Measurements from ENCODE around the gene CFD.
"Not testable (repeated sequence)": the region's sequence is repeated elsewhere in the genome, so short reads cannot be mapped to it uniquely, and the experiment has no call there.

Gene CFD

GRCh38 chr19:816500-816857 is 43.0 kb upstream of the CFD start:
- POLR2A ChIA-PET: no interaction called here
- CTCF ChIA-PET: no interaction called here

DNA sequence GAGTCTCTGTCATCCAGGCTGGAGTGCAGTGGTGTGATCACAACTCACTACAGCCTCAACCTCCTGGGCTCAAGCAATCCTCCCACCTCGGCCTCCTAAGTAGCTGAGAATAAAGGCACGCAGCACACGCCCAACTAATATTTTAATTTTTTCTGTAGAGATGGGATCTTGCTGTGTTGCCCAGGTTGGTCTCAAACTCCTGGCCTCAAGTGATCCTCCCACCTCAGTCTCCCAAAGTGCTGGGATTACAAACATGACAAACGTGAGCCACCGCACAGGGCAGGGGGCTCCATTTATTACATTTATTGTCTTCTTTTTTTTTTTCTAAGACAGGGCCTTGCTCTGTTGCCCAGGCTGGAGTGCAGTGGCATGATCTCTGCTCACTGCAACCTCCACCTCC is 39.3 kb upstream of the CFD start:
- CTCF ChIA-PET; DNase-seq (ENCODE audit: low read depth, low spot score); H3K4me3 ChIP-seq (ENCODE audit: low read depth, low read length): not testable (repeated sequence)
- POLR2A ChIA-PET: interaction anchor here (1.2 kb wide), 1 partner anchor 23 kb away, joined by 4 read pairs; no protein-coding TSS in a partner anchor

More at GRCh38 chr19:816500-816857, 43.0 kb upstream of the CFD start:
- no peak overlapping the region for H3K4me3 ChIP-seq (ENCODE audit: low read depth, low read length)
- TF ChIP-seq, protein P1, sequence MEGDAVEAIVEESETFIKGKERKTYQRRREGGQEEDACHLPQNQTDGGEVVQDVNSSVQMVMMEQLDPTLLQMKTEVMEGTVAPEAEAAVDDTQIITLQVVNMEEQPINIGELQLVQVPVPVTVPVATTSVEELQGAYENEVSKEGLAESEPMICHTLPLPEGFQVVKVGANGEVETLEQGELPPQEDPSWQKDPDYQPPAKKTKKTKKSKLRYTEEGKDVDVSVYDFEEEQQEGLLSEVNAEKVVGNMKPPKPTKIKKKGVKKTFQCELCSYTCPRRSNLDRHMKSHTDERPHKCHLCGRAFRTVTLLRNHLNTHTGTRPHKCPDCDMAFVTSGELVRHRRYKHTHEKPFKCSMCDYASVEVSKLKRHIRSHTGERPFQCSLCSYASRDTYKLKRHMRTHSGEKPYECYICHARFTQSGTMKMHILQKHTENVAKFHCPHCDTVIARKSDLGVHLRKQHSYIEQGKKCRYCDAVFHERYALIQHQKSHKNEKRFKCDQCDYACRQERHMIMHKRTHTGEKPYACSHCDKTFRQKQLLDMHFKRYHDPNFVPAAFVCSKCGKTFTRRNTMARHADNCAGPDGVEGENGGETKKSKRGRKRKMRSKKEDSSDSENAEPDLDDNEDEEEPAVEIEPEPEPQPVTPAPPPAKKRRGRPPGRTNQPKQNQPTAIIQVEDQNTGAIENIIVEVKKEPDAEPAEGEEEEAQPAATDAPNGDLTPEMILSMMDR (IDR thresholded peaks at IDR 0.05; ENCODE audit: insufficient read depth, low read length, missing control alignments): no peak
- DNase-seq (ENCODE audit: low read depth, low spot score): no peak

- no peak for DNase-seq (ENCODE audit: low read depth, low spot score)
- POLR2A ChIA-PET: interaction anchor here (1.2 kb wide), 1 partner anchor 24 kb away, joined by 4 read pairs; no protein-coding TSS in a partner anchor
- CTCF ChIA-PET: no interaction called here
These were observed 38.1 kb upstream of the CFD start for GRCh38 chr19:821231-821824.

GRCh38 chr19:821825-822503 is 37.5 kb upstream of the CFD start, which contains the start of gene PLPPR3:
Gene PLPPR3 (minus strand): TSS chr19:821955. CDS start chr19:821559, 396 bp downstream.
- POLR2A ChIA-PET: no interaction called here
- H3K4me3 ChIP-seq (ENCODE audit: low read depth, low read length): peak within 1 kb of the TSS; percentile 38
- CTCF ChIA-PET: no interaction called here
- DNase-seq (ENCODE audit: low read depth, low spot score): no peak
- TF ChIP-seq, protein P1 (IDR thresholded peaks at IDR 0.05; ENCODE audit: insufficient read depth, low read length, missing control alignments): no peak

More at GRCh38 chr19:821231-821824, 38.1 kb upstream of the CFD start:
- peak overlapping the region; percentile 38 for H3K4me3 ChIP-seq (ENCODE audit: low read depth, low read length)
- TF ChIP-seq, protein P1 (IDR thresholded peaks at IDR 0.05; ENCODE audit: insufficient read depth, low read length, missing control alignments): no peak

DNA sequence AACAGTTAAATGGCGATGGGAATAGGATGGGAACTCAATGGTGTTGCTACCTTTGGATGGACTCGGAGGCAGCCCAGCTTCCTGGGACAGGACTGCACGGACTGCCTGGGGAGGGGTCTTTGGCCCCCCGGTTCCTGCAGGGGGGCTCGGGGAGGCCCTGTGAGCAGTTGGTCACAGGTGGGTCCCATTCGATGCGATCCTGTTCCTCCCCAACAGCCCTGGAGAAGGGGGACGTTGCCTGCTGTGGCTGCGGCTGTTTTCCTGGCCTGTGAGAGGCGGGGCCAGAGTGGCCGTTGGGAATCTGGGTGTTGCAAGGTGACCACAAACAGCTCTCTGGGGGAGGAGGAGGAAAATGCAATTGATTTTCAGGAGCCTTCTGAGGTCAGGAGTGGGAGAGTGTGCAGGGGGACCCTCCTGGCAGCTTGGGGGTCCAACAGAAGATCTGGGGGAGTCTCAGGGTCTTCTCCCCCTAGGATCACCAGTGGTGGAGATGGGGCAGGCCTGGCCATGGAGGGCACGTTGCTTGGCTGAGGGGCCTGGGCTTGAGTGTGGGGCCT is 35.8 kb upstream of the CFD start:
- no peak overlapping the region for H3K4me3 ChIP-seq (ENCODE audit: low read depth, low read length)
- CTCF ChIA-PET: no interaction called here
- no peak for DNase-seq (ENCODE audit: low read depth, low spot score)
- TF ChIP-seq, protein P1 (IDR thresholded peaks at IDR 0.05; ENCODE audit: insufficient read depth, low read length, missing control alignments): no peak
- POLR2A ChIA-PET: no interaction called here

- POLR2A ChIA-PET: no interaction called here
These were observed 34.6 kb upstream of the CFD start for GRCh38 chr19:824885-825284.

More at GRCh38 chr19:824885-825284, 34.6 kb upstream of the CFD start:
- DNase-seq (ENCODE audit: low read depth, low spot score): no peak
- no peak overlapping the region for H3K4me3 ChIP-seq (ENCODE audit: low read depth, low read length)
- CTCF ChIA-PET: no interaction called here
- TF ChIP-seq, protein P1 (IDR thresholded peaks at IDR 0.05; ENCODE audit: insufficient read depth, low read length, missing control alignments): no peak
